Measurements from ENCODE around the gene PIH1D1. TPM values are rescaled to one million over a fixed set of nuclear protein-coding genes. Genes with fewer than 3 reads are reported as not detected.

Gene PIH1D1
- total RNA-seq, 4 donors from 2014 or later, result 79.6 to 144 (median 118) TPM

GRCh38 chr19:49453757-49454240, 2.2 kb upstream of the PIH1D1 start:
- intact Hi-C loops (cut with DNase I; ENCODE audit: low total_unique reads), result no loop called here
- 42 to 44% methylated on average over 10 of the region's 10 CpGs for WGBS, 2 donors
- TF ChIP-seq CTCF (IDR thresholded peaks at IDR 0.05) (no peak), POLR2A (IDR thresholded peaks at IDR 0.05) (no peak)
- no peak for DNase-seq (ENCODE audit: low spot score in 2 of 2)
- H3K4me3 ChIP-seq (ENCODE audit: low read depth, poor library complexity, severe bottlenecking), result peak overlapping the region; percentile 31

DNA sequence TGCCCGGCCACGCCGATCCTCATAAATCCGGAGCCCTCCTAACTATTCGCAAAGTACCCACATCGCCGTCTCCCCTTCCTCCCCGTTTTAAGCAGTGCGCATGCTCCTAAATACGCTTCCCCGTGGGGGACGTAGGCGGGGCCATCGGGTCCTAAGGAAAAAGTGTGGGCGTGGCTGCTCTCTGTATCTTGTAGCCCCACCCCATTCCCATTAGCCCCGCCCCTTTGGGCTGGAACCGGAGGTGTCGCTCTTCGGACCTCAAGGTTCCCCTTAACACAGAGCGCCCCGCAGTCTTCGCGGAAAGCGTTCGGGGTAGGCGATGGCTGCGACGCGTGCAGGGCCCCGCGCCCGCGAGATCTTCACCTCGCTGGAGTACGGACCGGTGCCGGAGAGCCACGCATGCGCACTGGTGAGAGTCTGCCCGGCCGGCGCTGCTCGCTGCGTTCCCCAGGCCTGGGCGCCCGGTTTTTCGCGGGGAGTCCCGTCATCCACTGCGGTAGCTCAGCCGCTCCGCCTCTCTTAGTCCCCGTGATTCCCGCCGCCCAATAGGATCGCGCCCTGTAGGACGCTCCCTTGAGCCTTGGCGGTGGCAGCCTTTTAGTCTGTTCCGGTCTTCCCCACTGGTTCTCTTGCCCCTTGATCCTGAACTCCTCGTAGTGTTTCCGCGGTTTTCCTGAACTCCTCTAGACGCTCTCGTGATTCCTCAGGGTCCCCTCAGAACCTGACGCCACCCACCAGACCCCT, 1.6 kb upstream of the PIH1D1 start, which contains the start of gene ALDH16A1:
Gene ALDH16A1 (plus strand): TSS at position 213 of the 744 bp plus-strand sequence. CDS start 107 bp downstream, at position 320.
- peak; percentile 98 to 99 for DNase-seq (ENCODE audit: low spot score in 2 of 2)
- WGBS, 2 donors, result 1% methylated on average over 46 to 66 of the region's 66 CpGs

GRCh38 chr19:49450405-49450804, 1.2 kb downstream of the PIH1D1 start:
- no peak for DNase-seq (ENCODE audit: low spot score in 2 of 2)
- H3K4me3 ChIP-seq (ENCODE audit: low read depth, poor library complexity, severe bottlenecking), result no peak overlapping the region
- TF ChIP-seq CTCF (IDR thresholded peaks at IDR 0.05), result no peak
- no peak for TF ChIP-seq POLR2A (IDR thresholded peaks at IDR 0.05)
- intact Hi-C loops (cut with DNase I; ENCODE audit: low total_unique reads), result no loop called here
- 83% methylated on average over 7 of the region's 7 CpGs for WGBS, 2 donors

More for the DNA sequence above, 1.6 kb upstream of the PIH1D1 start, which contains the start of gene ALDH16A1:
- peak within 1 kb of the TSS; percentile 31 for H3K4me3 ChIP-seq (ENCODE audit: low read depth, poor library complexity, severe bottlenecking)
- intact Hi-C loops (cut with DNase I; ENCODE audit: low total_unique reads), result no loop called here
- TF ChIP-seq CTCF (IDR thresholded peaks at IDR 0.05) (no peak), POLR2A (IDR thresholded peaks at IDR 0.05) (peak in 1 of 2 donors; percentile 74)

- TF ChIP-seq CTCF (IDR thresholded peaks at IDR 0.05) (no peak), POLR2A (IDR thresholded peaks at IDR 0.05) (no peak)
- no peak for DNase-seq (ENCODE audit: low spot score in 2 of 2)
- 89% methylated on average over 6 of the region's 6 CpGs for WGBS, 2 donors
- no peak overlapping the region for H3K4me3 ChIP-seq (ENCODE audit: low read depth, poor library complexity, severe bottlenecking)
- intact Hi-C loops (cut with DNase I; ENCODE audit: low total_unique reads), result no loop called here
These were observed 3.2 kb downstream of the PIH1D1 start for GRCh38 chr19:49448432-49448786.

DNA sequence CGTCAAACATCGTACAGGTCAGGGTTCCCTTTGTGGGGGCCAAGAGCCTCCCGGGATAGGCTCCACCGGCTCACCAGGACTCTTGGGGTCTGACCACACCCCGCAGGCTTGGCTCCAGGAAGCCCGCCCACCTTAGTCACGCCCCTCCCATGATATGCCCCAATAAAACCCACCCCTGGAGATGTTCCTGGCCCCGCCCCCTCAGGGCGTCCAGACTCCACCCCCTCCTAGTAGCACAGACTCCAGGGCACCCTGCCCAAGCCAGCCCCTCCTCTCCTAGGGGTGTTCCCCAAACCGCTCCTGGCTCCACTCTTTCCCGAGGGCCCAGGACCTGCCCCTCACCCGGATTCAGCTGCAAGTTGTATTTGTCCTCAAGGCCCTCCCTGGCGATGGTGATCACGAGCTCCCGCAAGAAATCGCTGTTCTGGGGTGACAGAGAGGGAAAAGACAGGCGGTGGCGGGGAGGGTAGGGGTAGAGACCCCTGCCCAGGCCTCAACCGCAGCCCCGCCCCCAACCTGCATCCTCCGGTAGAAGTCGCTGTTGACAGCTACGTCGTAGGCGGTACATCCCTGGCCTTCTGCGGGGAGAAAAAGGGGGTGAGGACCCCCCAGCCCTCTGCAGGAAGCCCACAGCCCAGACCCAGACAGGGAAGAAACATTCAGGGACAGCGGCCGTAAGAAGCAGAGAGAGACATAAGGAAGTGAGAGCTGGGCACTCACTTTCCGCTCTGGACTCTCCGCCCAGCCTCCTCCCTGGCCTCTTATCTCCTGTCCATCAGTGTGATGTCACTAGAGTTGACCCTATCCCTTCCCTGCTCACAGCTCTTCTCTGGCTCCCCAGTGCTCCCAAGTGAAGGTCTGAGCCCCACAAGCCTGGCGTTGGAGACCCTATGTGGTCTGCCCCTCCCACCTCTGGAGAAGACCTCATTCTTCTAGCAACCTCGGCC, 3.9 kb downstream of the PIH1D1 start:
- WGBS, 2 donors, result 68 to 70% methylated on average over 32 of the region's 32 CpGs
- no peak for TF ChIP-seq POLR2A (IDR thresholded peaks at IDR 0.05)
- TF ChIP-seq CTCF (IDR thresholded peaks at IDR 0.05), result no peak
- no peak overlapping the region for H3K4me3 ChIP-seq (ENCODE audit: low read depth, poor library complexity, severe bottlenecking)
- intact Hi-C loops (cut with DNase I; ENCODE audit: low total_unique reads), result no loop called here
- no peak for DNase-seq (ENCODE audit: low spot score in 2 of 2)
